Measurements from ENCODE around the gene DAB2IP. TPM values are rescaled to one million over a fixed set of nuclear protein-coding genes. Genes with fewer than 3 reads are reported as not detected.
A peak's percentile ranks its signal among the peaks of the same experiment; 100 is the strongest.
"Not testable (repeated sequence)": the region's sequence is repeated elsewhere in the genome, so short reads cannot be mapped to it uniquely, and the experiment has no call there.

DAB2IP gene
- total RNA-seq, 2 experiments from 2014 or later: not detected

GRCh38 chr9:121783111-121783510, 131.7 kb downstream of the DAB2IP start:
- CTCF ChIA-PET: interaction anchor here (0.6 to 0.9 kb wide), 2 partner anchors 93 to 197 kb away, joined by 3 read pairs; no protein-coding TSS in a partner anchor
- no peak for DNase-seq
- H3K4me3 Mint-ChIP-seq: no peak overlapping the region
- H3K4me1 Mint-ChIP-seq: peaks cover 16% of the 10 kb centered on the region
- peaks cover 11% of the 10 kb centered on the region for H3K27me3 Mint-ChIP-seq
- no peaks in the 10 kb centered on the region for H3K36me3 Mint-ChIP-seq (ENCODE audit: low read depth)
- no peak overlapping the region for H3K27ac Mint-ChIP-seq
- no peaks in the 10 kb centered on the region for H3K9me3 Mint-ChIP-seq
- POLR2A ChIA-PET: no interaction called here

- DNase-seq: peak; percentile 35
- Mint-ChIP-seq H3K9me3 (no peaks in the 10 kb centered on the region), H3K36me3 (ENCODE audit: low read depth) (no peaks in the 10 kb centered on the region), H3K4me3 (no peak overlapping the region), H3K4me1 (peaks cover 16% of the 10 kb centered on the region), H3K27me3 (peaks cover 7% of the 10 kb centered on the region), H3K27ac (peak overlapping the region; percentile 29)
- ChIA-PET CTCF (interaction anchor here (0.6 to 0.9 kb wide), 2 partner anchors 94 to 197 kb away, joined by 3 read pairs; no protein-coding TSS in a partner anchor), POLR2A (no interaction called here)
Measured at GRCh38 chr9:121783521-121784507, 132.4 kb downstream of the DAB2IP start.

GRCh38 chr9:121784731-121785411, 133.4 kb downstream of the DAB2IP start:
- H3K9me3 Mint-ChIP-seq: no peaks in the 10 kb centered on the region
- POLR2A ChIA-PET: no interaction called here

GRCh38 chr9:121785673-121786542, 134.5 kb downstream of the DAB2IP start:
- DNase-seq: no peak
- peaks cover 5% of the 10 kb centered on the region for H3K27me3 Mint-ChIP-seq
- no peak overlapping the region for H3K27ac Mint-ChIP-seq
- no peak overlapping the region for H3K4me3 Mint-ChIP-seq
- no peaks in the 10 kb centered on the region for H3K36me3 Mint-ChIP-seq (ENCODE audit: low read depth)
- H3K4me1 Mint-ChIP-seq: peaks cover 16% of the 10 kb centered on the region
- H3K9me3 Mint-ChIP-seq: no peaks in the 10 kb centered on the region
- CTCF ChIA-PET: no interaction called here
- POLR2A ChIA-PET: no interaction called here

More at GRCh38 chr9:121784731-121785411, 133.4 kb downstream of the DAB2IP start:
- DNase-seq: no peak
- Mint-ChIP-seq H3K36me3 (ENCODE audit: low read depth) (no peaks in the 10 kb centered on the region), H3K4me1 (peaks cover 16% of the 10 kb centered on the region), H3K4me3 (no peak overlapping the region), H3K27ac (no peak overlapping the region), H3K27me3 (peaks cover 5% of the 10 kb centered on the region)
- CTCF ChIA-PET: no interaction called here

- POLR2A ChIA-PET: no interaction called here
- H3K36me3 Mint-ChIP-seq (ENCODE audit: low read depth): no peaks in the 10 kb centered on the region
- no peak for DNase-seq
- H3K27me3 Mint-ChIP-seq: peaks cover 5% of the 10 kb centered on the region
- no peak overlapping the region for H3K4me3 Mint-ChIP-seq
- H3K9me3 Mint-ChIP-seq: no peaks in the 10 kb centered on the region
- CTCF ChIA-PET: no interaction called here
- H3K27ac Mint-ChIP-seq: no peak overlapping the region
- peaks cover 16% of the 10 kb centered on the region for H3K4me1 Mint-ChIP-seq
Measured at GRCh38 chr9:121786543-121786948, 135.1 kb downstream of the DAB2IP start.

- no peak overlapping the region for H3K4me3 Mint-ChIP-seq
- H3K4me1 Mint-ChIP-seq: peaks cover 16% of the 10 kb centered on the region
- no peak overlapping the region for H3K27ac Mint-ChIP-seq
- no peak for DNase-seq
- no peaks in the 10 kb centered on the region for H3K9me3 Mint-ChIP-seq
- ChIA-PET POLR2A (no interaction called here), CTCF (no interaction called here)
- H3K36me3 Mint-ChIP-seq (ENCODE audit: low read depth): no peaks in the 10 kb centered on the region
- peaks cover 7% of the 10 kb centered on the region for H3K27me3 Mint-ChIP-seq
Measured at GRCh38 chr9:121786998-121787422, 135.6 kb downstream of the DAB2IP start.

GRCh38 chr9:121788686-121789366, 137.4 kb downstream of the DAB2IP start:
- Mint-ChIP-seq H3K27ac (no peak overlapping the region), H3K9me3 (no peaks in the 10 kb centered on the region), H3K36me3 (ENCODE audit: low read depth) (no peaks in the 10 kb centered on the region), H3K27me3 (peaks cover 7% of the 10 kb centered on the region), H3K4me3 (no peak overlapping the region), H3K4me1 (peaks cover 9% of the 10 kb centered on the region)
- ChIA-PET CTCF (no interaction called here), POLR2A (no interaction called here)
- no peak for DNase-seq

GRCh38 chr9:121790841-121791240, 139.4 kb downstream of the DAB2IP start:
- CTCF ChIA-PET: no interaction called here
- Mint-ChIP-seq H3K9me3 (no peaks in the 10 kb centered on the region), H3K36me3 (ENCODE audit: low read depth) (no peaks in the 10 kb centered on the region), H3K27ac (no peak overlapping the region), H3K27me3 (peaks cover 7% of the 10 kb centered on the region), H3K4me1 (no peaks in the 10 kb centered on the region), H3K4me3 (no peak overlapping the region)
- POLR2A ChIA-PET: no interaction called here
- no peak for DNase-seq

GRCh38 chr9:121792476-121792875, 141.0 kb downstream of the DAB2IP start:
- POLR2A ChIA-PET; H3K27ac Mint-ChIP-seq; H3K9me3 Mint-ChIP-seq; H3K27me3 Mint-ChIP-seq; H3K36me3 Mint-ChIP-seq (ENCODE audit: low read depth); H3K4me3 Mint-ChIP-seq; CTCF ChIA-PET; DNase-seq; H3K4me1 Mint-ChIP-seq: not testable (repeated sequence)

GRCh38 chr9:121794334-121794733, 142.9 kb downstream of the DAB2IP start:
- H3K36me3 Mint-ChIP-seq (ENCODE audit: low read depth); POLR2A ChIA-PET; H3K4me1 Mint-ChIP-seq; H3K9me3 Mint-ChIP-seq; CTCF ChIA-PET; H3K4me3 Mint-ChIP-seq; H3K27ac Mint-ChIP-seq; DNase-seq; H3K27me3 Mint-ChIP-seq: not testable (repeated sequence)

GRCh38 chr9:121797081-121797480, 145.6 kb downstream of the DAB2IP start:
- Mint-ChIP-seq H3K9me3 (no peaks in the 10 kb centered on the region), H3K27ac (no peak overlapping the region), H3K36me3 (ENCODE audit: low read depth) (no peaks in the 10 kb centered on the region), H3K27me3 (peaks cover 7% of the 10 kb centered on the region), H3K4me3 (no peak overlapping the region), H3K4me1 (no peaks in the 10 kb centered on the region)
- DNase-seq: no peak
- ChIA-PET POLR2A (no interaction called here), CTCF (no interaction called here)

GRCh38 chr9:121798941-121799340, 147.5 kb downstream of the DAB2IP start:
- CTCF ChIA-PET: no interaction called here
- no peak overlapping the region for H3K4me3 Mint-ChIP-seq
- peaks cover 15% of the 10 kb centered on the region for H3K27me3 Mint-ChIP-seq
- H3K4me1 Mint-ChIP-seq: no peaks in the 10 kb centered on the region
- no peak overlapping the region for H3K27ac Mint-ChIP-seq
- POLR2A ChIA-PET: no interaction called here
- DNase-seq: no peak
- no peaks in the 10 kb centered on the region for H3K36me3 Mint-ChIP-seq (ENCODE audit: low read depth)
- no peaks in the 10 kb centered on the region for H3K9me3 Mint-ChIP-seq

Measured in activated CD4-positive, alpha-beta memory T cell treated with anti-CD3 and anti-CD28 coated beads, Interleukin-2, amount 10 ng/mL, durations not matched to agents 7 days and 5 days (primary cell).